HG03378 (cell line): ENCODE results near the gene SART3.
"Not testable (repeated sequence)": the region's sequence is repeated elsewhere in the genome, so short reads cannot be mapped to it uniquely, and the experiment has no call there.

Experiments used
- ATAC-seq: cut with Tn5 transposase; IDR thresholded peaks from one replicate; pipeline ENCODE4 v1.9.1; 2021; ENCODE audit warnings: mild to moderate bottlenecking, moderate library complexity; ENCODE audit not compliant: unreplicated experiment

SART3 gene

GRCh38 chr12:108582509-108582908 lies 21.5 kb upstream of the SART3 start:
- no peak for ATAC-seq

DNA sequence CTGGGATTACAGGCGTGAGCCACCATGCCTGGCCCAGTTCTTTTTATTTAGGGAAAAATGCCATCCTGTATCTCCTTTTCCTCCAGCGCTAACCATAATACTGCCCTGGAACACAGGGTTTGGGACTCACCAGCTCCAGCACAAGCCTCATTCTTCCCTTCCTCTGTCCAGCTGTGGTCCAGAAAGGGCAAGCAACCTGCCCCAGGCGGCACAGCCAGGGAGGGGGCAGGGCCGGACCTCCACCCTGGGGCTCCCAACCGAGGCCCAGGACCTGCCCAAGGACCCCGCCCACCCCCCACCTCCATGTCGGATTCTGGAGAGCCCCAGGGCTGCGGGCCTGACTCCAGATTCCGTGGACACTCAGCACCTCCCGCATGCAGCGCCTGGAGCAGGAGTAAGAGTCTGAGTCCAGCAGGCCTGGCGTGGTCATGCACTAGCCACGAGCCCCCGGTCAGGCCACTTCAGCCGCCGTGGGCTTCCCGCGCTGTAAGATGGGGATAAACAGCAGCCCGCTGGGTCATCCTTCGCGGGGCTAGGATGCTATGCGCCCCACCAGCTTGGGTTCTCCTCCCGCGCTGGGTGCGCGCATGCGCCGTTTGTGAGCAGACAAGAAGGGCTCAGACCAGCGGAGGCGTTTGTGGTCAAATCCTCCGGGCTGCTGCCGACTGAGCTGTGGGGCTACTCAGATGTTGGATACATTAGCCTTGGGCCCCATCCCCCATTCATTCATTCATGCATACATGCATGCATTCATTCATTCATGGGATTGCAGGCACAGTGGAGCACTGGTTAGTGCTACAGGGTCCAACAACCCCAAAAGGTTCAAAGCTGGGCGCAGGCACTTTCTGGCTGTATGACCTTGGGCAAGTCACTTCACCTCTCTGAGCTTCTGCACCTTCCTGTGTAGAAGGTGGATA lies 20.6 kb upstream of the SART3 start:
- no peak for ATAC-seq

GRCh38 chr12:108580531-108580930 lies 19.6 kb upstream of the SART3 start:
- ATAC-seq: no peak

- no peak for ATAC-seq
Measured at GRCh38 chr12:108578813-108579212, 17.8 kb upstream of the SART3 start.

GRCh38 chr12:108578264-108578663 lies 17.3 kb upstream of the SART3 start:
- no peak for ATAC-seq

GRCh38 chr12:108577458-108577857 lies 16.5 kb upstream of the SART3 start:
- ATAC-seq: no peak

DNA sequence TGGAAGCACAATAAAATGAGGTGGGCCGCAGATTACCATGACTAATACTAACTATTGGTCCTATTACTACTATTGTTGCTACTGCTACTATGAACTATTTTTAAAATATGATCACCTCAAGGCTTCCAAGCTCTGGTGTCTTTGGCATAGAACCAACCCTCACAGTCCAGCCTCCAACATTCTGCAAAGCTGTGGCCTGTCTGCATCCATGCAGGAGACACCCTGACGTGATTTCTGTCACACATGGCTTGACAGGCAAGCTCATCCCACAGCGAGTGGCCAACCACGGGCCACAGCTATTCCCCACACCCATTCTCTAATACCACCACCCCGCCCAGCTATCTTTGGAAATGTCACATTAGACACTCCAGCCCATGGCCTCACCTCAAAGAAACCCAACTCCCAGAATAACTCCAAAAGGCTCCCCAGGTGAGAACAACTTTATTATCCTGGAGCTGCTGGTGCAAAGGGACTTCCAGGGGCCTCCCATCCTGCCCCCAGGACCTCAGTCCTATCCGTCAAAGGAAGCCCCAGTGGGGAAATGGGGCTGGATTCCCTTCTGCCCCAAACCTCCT lies 15.8 kb upstream of the SART3 start:
- no peak for ATAC-seq

DNA sequence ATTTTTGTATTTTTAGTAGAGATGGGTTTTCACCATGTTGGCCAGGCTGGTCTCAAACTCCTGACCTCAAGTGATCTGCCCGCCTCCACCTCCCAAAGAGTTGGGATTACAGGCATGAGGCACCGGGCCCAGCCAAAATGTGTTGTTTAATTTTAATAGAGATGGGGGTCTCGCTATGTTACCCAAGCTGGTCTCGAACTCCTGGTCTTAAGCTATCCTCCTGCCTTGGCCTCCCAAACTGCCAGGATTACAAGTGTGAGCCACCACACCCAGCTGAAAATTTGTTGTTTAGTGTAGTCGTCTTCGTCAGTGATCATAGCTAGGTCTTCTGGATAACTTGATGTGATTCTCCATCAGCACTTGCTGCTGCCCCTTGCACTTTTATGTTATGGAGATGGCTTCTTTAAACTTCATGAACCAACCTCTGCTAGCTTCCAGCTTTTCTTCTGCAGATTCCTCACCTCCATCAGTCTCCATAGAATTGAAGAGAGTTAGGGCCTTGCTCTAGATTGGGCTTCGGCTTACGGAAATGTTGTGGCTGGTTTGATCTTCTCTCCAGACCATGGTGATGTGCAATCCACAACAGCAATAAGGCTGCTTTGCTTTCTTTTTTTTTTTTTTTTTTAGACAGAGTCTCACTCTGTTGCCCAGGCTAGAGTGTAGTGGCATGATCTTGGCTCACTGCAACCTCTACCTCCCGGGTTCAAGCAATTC lies 14.4 kb upstream of the SART3 start:
- ATAC-seq: no peak

DNA sequence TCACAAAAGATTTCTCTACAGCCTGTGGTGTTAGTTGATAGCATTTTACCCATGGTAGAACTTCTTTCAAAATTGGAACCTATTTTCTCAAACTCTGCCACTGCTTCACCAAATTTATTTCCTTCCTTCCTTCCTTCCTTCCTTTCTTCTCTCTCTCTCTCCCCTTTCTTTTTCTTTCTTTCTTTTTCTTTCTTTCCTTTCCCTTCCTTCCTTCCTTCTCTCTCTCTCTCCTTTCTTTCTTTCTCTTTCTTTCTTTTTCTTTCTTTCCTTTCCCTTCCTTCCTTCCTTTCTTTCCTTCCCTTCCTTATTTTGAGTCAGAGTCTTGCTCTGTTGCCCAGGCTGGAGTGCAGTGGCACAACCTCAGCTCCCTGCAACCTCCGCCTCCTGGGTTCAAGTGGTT lies 13.3 kb upstream of the SART3 start:
- ATAC-seq: not testable (repeated sequence)

DNA sequence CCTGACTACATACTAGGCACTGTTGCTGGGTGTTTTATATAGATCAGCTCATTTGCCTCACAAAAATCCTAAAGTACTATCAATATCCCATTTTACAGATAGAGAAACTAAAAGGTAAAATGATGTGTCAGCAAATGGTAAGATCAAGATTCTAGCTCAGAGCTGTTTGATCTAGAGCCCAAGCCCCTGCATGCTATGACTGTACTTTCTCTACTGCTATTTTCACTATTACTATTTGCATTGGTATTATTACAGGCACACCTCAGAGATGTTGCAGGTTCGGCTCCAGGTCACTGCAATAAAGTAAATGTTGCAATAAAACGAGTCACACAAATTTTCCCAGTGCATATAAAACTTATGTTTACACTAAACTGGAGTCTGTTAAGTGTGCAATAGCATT lies 12.3 kb upstream of the SART3 start:
- no peak for ATAC-seq

- ATAC-seq: no peak
Measured at GRCh38 chr12:108572166-108572790, 11.3 kb upstream of the SART3 start.

GRCh38 chr12:108571609-108572165 lies 10.7 kb upstream of the SART3 start:
- ATAC-seq: no peak

- no peak for ATAC-seq
Measured at GRCh38 chr12:108570743-108571608, 10.0 kb upstream of the SART3 start.

DNA sequence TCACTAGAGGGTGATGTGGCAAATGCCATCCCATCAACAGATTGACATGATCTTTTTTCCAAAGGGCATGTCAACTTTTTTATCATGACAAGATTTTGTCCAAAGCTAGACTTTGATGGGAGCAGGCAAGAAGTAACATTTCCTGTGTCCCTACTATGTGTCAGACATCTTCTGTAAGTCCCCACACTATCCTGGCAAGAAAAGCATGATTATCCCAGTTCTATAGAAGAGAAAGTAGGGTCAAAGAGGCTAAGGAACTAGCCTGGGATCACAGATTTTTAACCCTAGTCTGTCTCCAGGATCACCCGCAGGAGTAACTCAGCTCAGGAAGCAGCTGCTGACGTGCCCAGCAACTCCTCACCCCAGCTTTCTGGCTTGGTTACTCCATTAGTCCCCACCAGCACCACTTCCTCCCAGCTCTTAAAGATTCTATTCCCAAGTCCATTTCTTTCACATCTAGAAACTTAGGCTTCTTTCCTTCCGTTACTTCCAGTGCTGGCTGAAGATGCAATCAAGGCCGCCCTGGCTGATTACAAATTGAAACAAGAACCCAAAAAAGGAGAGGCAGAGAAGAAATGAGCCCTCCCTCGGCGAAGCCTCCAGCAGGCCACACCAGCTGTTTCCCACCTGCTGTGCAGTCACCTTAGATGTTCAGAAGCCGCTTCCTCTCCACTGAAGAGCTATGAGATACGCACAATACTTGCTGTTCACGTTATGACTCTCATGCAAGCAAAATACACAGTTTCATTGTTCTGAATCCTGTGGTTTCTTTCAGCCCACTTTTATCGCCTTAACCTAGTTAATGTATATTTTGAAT lies 7.6 kb upstream of the SART3 start:
- ATAC-seq: peak; percentile 73

GRCh38 chr12:108567406-108568337 lies 6.7 kb upstream of the SART3 start:
- no peak for ATAC-seq

- ATAC-seq: no peak
Measured at GRCh38 chr12:108566452-108566851, 5.5 kb upstream of the SART3 start.

GRCh38 chr12:108565976-108566375 lies 5.0 kb upstream of the SART3 start:
- no peak for ATAC-seq

DNA sequence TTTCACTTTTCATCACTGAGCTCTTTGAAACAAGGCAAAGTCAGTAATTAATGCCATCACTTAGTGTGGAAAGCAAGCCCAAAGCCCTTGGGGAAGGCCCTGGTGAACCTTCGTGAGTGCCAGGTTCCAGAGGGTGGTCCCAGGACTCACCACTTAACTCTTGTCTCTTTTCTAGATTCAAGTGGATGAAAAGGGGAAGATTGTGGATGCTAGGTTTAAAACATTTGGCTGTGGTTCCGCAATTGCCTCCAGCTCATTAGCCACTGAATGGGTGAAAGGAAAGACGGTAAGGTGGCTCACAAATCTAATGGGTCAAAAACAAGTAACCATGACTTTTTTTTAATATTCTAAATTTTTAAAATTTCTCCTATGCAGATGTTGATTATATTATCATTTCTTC lies 4.2 kb upstream of the SART3 start:
- no peak for ATAC-seq
